PFSK-1 (cell line): ENCODE measurements around the gene BNIP2.

ENCODE experiments used
- FOXP2 ChIP-seq: optimal IDR thresholded peaks from 2 replicates; pipeline ENCODE3; 2011; ENCODE audit warnings: borderline replicate concordance, control low read depth, inconsistent platforms; ENCODE audit not compliant: insufficient read depth; ENCODE audit errors: extremely low read length, extremely low read depth
- POLR2AphosphoS5 ChIP-seq: IDR thresholded peaks from 2 replicates; pipeline ENCODE4 v1.6.1; 2012; ENCODE audit warnings: low read depth, mild to moderate bottlenecking, control low read depth, low read length, moderate library complexity
- SIN3A ChIP-seq: IDR thresholded peaks from 2 replicates; pipeline ENCODE4 v1.6.1; 2012; ENCODE audit warnings: mild to moderate bottlenecking, low read length, moderate library complexity, borderline replicate concordance; ENCODE audit not compliant: insufficient read depth
- TAF1 ChIP-seq: IDR thresholded peaks from 2 replicates; pipeline ENCODE4 v1.6.1; 2012; ENCODE audit warnings: low read length, control low read depth, borderline replicate concordance; ENCODE audit not compliant: insufficient read depth
- TF ChIP-seq, protein P1 (sequence below), 2 experiments: IDR thresholded peaks; 2 replicates each; pipeline versions ENCODE4 v1.6.1 to v1.8.0; 2011 to 2012; ENCODE audit warnings: low read depth in 2 of 2, low read length in 2 of 2, control low read depth in 1 of 2, inconsistent platforms in 1 of 2, mild to moderate bottlenecking in 1 of 2, moderate library complexity in 1 of 2; ENCODE audit not compliant: insufficient read depth in 1 of 2

- TF ChIP-seq POLR2AphosphoS5 = no peak
- TF ChIP-seq, protein P1, sequence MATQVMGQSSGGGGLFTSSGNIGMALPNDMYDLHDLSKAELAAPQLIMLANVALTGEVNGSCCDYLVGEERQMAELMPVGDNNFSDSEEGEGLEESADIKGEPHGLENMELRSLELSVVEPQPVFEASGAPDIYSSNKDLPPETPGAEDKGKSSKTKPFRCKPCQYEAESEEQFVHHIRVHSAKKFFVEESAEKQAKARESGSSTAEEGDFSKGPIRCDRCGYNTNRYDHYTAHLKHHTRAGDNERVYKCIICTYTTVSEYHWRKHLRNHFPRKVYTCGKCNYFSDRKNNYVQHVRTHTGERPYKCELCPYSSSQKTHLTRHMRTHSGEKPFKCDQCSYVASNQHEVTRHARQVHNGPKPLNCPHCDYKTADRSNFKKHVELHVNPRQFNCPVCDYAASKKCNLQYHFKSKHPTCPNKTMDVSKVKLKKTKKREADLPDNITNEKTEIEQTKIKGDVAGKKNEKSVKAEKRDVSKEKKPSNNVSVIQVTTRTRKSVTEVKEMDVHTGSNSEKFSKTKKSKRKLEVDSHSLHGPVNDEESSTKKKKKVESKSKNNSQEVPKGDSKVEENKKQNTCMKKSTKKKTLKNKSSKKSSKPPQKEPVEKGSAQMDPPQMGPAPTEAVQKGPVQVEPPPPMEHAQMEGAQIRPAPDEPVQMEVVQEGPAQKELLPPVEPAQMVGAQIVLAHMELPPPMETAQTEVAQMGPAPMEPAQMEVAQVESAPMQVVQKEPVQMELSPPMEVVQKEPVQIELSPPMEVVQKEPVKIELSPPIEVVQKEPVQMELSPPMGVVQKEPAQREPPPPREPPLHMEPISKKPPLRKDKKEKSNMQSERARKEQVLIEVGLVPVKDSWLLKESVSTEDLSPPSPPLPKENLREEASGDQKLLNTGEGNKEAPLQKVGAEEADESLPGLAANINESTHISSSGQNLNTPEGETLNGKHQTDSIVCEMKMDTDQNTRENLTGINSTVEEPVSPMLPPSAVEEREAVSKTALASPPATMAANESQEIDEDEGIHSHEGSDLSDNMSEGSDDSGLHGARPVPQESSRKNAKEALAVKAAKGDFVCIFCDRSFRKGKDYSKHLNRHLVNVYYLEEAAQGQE (IDR thresholded peaks at IDR 0.05; ENCODE audit: insufficient read depth in 1 of 2, low read depth in 2 of 2, low read length in 2 of 2) = no peak
- no peak for TF ChIP-seq TAF1
- TF ChIP-seq SIN3A = no peak
- no peak for TF ChIP-seq FOXP2
Measured at GRCh38 chr15:59609730-59610712, 79.1 kb downstream of the BNIP2 start.
